Measurements from ENCODE around the gene KCNIP3.
"Not testable (repeated sequence)": the region's sequence is repeated elsewhere in the genome, so short reads cannot be mapped to it uniquely, and the experiment has no call there.

KCNIP3 gene

DNA sequence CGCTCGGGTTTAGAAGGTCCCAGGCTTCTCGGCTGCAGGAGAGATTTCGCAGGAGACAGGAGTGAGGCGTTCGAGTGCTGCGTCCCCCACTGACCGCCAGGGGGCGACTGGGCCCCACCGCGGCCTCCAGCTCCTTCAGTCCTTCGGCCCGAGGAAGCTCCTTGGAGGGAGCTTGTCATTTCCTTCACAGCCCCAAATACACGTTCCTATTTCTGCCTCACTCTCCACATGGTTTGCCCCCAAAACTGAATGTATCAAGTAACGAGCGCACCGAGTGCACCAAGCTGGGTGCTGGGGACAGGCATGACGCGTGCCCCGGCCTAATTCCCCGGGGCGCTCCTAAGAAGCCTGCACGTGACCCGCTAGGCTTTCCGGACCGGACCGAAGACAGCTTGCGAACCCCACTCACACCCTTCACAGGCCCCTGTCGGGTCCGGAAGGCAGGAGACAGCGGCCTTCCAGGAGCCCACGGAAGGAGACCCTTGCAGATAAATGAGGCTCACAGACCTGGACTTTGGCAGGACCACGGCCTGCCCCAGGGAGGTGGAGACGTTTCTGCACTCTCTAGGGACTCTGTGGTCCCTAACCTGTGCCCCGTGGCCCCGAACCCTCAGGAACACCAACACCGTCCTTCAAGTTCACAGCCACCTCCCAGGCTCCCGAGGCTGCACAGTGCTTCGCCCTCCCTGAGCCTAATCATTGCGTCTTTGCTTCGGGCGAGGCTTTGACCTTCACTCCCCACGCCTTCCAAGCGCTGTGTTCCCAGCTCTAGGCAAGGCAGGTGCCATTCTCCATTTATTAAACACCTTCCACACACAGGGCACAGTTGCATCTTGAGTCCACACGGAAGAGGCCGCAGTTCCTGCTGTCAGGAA is 92.3 kb downstream of the KCNIP3 start:
- DNase-seq = no peak

DNA sequence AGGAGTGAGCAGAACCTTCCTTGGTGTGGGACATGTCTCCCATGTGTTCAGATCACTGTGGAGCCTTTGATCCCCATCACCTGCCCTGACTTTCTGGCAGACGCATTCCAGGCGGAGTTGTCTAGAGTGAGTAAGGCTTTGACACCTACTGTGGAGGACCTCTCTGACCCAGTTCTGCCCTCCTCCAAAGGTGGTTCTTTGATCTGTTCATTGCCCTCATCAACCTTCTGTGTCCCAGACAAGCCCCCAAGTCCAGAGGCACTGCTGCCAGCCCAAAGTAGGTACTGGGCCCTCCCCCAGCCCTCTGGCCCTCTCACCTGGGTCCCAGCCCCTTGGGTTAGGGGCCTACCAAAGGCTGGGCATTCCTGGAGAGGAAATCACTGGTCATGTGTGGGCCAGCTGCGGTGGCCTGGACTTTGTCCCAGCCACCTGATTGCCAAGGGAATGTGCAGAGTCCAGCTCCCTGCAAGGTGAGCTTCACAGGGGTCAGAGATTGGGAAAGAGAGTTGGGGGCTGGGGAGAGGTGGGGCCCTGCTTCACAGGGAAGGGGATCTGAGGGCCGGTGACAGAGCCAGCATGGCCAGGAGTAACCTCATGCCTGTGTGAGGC is 93.2 kb downstream of the KCNIP3 start:
- no peak for DNase-seq

DNA sequence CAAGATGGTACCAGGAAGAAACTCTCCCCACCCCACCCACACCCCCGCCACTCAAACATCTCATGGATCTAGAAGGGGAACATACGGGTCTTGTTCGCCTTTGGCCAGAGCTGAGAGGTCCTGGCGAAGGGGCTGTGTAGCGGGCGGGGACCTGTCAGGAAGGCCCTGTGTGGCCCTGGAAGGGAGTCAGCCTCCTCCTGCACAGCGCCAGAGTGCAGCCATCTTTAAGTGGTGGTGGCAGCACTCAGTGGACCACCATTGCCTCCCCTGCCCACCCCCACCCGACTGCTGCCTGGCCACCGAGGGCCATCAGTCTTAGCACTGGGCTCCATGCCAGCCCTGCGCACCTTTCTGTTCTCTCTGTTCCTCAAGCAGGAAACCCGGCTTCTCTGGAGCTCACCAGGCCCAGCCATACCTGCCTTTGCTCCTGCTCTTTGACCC is 93.8 kb downstream of the KCNIP3 start:
- DNase-seq = no peak

DNA sequence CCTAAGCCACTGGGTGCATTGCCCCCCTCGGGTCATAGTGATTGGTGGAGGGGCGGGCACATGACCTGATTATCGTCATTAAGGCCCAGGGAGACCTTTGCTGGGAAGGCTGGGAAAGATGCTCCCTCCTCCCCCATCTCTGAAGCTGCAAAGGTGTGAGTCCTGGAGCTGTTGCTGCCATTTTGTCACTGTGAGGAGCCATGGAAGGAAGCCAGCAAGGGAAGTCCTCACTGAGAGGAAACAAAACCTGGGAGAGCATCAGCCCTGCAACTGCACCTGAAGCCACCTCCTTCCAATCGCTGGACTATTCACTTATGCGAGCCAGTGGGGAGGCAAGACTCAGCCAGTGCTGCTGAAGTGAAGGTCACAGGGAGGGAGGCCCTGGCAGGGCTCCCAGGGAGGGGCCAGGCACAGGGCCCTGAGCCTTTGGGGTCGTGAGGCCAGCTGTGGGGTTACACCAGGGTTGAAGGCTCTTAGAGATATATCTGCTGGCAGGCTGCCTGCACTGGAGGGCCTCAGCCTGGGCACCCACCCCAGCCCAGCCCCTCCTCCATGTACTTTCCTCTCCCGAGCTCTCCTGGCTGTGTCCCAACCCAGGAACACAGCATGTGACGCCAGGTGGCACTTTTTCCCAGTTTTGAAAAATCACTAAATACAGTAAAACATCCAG is 94.6 kb downstream of the KCNIP3 start:
- DNase-seq = no peak

DNA sequence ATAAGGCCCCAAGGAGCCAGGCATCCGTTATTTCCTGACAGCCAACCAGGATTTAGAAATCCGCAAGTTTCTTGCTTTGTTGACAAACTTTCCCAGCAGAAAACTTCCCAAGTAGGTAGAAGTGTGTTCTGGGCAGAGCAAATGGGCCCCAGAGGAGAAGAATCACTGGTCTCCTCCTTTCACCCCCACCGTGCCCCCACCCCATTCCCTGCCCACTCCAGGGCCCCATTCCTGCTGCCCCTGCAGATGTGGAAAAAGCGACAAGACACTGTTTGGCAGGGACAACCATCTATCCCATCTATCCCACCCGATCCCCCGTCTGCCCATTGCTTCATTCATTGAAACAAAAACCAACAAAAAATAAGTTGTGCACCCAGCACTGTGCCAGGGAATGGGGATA is 95.2 kb downstream of the KCNIP3 start:
- no peak for DNase-seq

DNA sequence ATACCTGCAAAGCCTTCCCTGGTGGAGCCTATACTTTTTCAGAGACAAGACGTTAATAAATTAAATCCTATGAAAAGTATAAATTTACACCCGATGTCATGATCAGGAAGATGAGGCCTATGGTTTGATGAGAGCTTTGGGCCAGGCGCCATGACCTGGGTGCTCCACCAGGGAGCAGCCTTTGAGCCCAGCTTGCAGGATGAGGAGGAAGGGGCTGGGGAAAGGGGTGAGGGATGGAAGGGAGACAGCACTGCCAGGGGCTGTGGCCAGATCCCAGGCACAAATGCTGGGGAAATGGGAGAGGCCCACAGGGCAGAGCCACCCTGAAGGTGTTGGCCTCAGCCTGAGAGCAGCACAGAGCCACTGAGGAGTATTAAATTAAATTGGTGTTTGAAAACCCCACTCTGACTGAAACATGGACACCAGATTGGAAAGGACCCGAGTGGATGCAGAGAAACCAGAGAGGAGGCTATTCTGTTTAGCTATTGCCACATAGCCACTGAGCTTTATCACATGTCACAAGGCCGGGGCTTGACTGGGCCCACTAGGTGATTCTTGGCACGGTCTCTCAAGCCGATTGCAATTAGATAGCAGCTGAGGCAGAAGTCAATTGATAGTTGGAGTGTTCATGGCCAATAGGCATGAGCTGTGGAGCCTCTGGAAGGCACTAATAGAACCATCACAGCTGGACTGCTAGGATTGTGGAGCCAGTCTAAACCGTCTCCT is 95.7 kb downstream of the KCNIP3 start:
- DNase-seq = no peak

DNA sequence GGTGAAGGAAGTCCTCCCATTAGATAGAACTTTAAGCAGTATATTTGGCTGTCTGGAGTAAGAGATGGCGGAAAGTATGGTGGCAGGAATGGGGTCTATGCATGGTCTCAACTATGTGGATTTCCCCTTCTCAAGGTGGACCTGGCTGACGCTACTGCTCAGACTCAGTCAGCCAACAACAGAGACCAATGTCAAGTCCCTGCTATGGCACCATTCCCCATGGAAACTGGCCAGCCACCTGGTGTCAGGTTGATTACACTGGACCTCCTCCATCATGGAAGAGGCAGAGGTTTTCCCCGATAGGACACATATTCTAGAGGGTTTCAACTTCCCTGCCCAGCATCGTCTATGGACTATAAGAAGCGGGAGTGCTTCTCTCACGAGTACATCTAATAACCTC is 96.8 kb downstream of the KCNIP3 start:
- no peak for DNase-seq

DNA sequence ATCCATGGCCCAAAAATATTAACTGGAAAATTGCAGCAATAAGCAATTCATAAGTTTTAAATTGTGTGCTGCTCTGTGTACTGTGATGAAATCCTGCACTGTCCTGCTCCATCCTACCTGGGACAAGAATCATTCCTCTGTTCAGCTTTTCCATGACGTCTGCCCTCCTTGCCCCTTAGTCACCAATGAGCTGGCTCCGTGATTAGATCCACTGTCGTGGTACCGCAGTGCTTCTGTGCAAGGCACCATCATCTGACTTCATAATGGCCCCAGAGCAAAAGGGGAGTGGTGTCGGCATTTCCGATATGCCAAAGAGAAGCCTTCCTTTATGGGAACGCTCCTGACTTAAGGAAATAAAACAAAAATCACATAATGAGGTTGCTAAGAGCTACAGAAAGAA is 101.9 kb downstream of the KCNIP3 start:
- DNase-seq = no peak

DNA sequence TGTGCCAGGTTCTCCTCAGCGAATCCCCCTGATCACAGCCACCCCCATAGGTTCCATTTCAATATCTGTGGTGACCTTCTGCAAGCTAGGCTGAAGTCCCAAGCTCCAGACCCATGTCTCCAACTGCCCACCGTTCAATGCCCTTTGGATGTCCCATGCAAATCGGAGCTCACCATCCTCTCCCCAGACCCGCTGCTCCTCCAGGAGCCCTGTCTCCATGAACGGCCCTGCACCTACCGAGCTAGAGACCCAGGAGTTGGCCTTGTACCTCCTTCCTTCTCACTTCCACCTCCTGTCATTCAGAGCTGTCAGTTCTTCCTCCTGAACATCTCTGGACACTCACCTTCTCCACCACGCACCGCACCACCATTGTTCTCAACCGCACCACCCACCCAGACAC is 104.3 kb downstream of the KCNIP3 start:
- no peak for DNase-seq

DNA sequence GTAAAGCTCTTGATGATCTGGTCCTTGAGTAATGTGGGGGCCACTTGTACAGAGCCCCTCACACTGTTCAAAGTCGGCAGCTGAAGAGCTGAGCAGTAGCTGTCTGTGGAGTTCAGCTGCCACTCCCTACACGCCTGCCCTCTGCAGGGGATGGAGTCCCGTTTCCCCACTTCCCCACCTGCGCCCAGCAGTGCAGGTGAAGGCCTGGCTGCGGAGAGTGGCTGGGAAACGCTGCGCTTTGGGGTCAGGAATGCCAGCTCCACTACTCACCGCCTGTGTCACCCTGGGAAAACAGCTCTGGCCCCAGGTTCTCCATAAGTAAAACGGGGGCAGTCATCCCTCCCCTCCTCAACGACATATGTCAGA is 104.8 kb downstream of the KCNIP3 start:
- DNase-seq = peak in 1 of 2 experiments; percentile 58

DNA sequence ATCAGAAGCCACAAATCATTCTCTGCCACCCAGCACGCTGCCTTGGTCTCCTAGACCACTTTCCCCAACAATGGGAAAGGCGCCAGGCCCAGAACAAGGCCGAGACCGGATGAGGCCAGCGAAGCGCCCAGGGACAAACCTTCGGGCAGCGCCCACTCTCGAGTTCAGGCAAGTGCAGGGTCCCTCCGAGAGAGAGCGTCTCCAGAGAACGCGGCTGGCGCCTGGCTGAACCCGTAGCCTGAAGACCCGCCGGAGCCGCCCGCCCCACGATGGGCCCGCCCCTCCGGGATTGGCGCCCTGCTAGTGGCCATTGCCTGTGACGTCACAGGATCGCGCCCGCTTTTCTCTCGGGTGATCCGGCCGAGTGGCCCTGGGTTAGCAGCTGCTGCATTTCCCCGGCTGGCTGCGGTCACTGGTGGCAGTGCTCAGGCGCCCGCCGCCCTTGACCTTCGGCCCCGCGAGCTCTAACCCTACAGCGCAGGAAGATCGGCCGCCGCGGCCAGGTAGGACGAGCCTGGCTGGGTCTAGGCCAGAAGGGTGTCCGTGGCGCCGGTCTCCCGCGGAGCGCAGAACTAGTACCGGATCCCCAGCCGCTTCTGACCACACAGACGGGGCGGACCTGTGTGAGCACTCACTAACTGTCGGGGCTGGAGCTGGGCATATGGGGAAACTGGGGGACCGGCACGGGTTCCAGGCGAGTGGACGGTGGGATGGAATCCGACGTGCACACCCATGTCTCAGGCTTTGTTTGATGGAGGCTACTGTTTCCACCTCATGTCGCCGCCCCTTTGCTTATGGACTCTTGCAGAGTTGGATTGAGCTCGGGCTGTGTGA is 105.4 kb downstream of the KCNIP3 start, which contains the start of gene FAHD2A:
Gene FAHD2A, plus strand, starts transcription at position 339 of the 834 bp plus-strand sequence. CDS start 2,851 bp downstream, outside the sequence.
- peak; percentile 77 to 78 for DNase-seq

DNA sequence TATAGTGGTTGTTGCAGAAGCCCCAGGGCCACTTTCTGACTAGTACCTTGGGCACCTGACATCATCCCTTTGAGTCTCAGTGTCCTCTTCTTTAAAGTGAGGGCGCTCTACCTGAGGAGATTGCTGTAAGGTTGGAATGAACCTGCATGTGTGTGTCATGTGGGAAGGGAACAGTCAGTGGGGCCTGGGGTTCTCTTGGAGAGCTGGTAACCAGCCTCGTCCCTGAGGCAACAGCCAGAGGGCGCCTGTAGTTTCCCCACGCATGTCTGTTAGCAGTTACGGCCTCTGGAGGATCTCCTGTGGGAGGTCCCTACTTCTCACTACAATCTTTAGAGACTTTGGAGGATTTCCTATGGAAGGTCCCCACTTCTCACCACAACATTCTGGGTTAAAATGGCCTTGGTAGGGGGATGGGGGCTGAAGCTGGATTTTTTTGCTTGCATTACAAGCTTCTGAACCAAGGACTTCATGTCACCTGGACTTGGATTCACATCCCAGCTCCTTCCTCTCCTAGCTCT is 106.1 kb downstream of the KCNIP3 start:
- DNase-seq = not testable (repeated sequence)

DNA sequence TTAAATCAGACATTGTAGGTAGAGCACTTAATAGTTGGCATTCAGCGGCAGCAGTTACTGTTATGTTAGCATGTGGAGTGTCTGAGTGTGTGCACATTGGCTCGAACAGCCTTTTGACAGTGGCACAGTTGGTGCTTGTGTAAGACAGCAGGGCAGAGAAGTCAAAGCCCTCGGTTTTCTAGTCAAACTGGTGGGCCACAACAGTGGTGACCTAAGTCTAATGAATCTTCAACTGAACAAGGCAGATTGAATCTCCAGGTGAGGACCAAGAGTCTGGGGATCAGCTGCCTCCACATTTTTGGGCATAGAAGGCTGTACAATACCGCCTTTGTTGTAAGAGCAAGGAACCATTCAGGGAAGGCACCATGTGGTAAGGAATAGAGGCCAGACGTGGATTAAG is 106.7 kb downstream of the KCNIP3 start:
- not testable (repeated sequence) for DNase-seq

DNA sequence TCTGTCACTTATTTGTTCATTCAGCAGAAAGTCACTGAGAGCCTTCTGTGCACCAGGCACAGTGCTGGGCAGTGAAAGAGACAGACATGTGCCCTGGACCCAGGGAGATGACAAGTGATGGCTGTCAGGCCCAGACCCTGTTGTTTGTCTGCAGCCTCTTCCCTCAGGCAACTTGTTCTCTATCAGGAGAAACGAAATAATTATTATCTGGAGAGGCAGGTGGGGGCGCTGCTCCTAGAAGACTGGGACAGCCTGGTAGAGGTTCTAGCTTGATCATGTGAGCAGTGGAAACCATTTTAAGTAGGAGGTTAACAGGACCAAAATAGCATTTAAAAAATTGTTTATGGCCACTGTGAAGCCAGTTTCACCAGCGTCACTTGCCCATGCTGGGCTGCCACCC is 107.5 kb downstream of the KCNIP3 start:
- not testable (repeated sequence) for DNase-seq

DNA sequence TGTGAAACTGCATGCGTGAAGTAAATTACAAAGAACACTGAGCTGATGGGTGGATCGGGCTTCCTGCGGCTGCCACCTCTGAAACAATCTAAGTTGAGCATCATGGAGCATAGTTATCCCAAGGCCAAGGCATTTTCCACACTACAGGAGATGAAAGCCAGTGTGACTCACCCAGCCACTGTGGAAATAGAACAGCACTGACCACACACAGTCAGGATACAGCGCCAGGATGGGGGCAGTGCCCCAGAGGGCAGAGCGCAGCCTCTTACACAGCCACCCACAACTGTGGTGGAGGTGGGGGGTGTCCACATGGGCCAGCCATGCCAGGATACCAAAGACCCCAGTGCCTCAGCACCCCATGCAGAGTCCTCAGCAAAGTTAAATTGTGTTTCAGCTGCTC is 114.1 kb downstream of the KCNIP3 start:
- not testable (repeated sequence) for DNase-seq

DNA sequence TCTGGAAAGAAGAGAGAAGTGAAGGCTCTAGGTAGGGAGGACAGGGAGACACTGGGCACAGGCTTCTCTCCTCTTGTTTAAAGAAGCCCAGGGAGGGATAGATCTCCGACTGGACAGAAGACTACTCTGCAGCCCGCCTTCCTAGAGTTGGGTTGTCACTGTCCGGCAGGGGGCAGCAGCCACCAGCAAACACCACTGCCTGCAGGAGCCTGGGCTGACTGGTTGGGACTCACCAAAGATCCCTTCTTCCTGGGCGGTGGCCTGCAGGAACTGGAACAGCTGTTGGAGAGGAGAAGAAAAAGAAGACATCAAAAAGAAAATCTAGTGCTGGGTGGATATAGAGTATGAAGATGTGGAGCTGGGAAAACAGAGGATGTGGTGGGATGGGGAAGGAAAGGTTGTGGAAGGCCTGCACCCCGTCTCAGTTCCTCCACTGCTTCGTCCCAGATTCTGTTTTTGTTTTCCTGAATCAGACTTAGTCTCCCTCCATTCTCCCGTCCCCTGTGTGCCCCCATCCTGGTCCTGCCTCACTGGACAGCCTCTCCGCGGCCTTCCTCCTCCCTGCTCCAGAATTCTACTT is 117.0 kb downstream of the KCNIP3 start:
- peak; percentile 26 to 61 for DNase-seq

DNA sequence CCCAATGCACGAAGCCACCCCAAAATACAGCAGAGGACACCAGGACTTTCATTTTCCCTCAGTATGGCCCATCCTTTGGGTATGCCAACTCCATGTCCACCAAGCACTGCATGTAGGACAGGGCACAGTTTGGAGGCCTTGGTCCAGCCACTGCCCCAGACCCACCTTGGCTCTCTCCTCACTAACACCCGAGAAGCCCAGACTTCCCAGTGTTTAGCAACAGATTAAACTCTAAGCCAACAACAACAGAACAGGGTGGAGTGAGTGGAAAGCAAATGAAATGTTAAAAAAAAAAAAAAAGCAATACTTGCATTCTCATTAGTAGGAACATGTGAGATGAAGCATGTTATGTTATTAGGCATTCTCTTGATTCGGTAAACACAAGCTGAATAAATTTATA is 118.0 kb downstream of the KCNIP3 start:
- DNase-seq = not testable (repeated sequence)

DNA sequence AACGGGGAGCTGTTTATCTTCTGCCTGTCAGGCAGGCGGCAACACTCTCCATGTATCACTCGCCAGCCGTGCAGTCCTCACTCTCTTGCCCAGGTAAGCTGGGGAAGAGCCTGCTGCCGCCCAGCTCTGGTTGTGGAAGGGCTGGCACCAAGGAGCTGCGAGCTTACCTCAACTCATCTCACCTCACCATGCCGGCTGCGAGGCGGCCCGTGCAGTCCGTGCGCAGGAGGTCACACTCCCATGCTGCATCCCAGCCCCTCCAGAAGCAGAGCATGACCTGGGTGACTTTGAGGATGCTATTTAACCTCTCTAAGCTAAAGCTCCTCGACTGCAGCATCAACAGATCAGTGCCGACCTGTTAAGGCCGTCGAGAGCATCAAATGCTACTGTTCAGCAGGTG is 118.4 kb downstream of the KCNIP3 start:
- DNase-seq = not testable (repeated sequence)

DNA sequence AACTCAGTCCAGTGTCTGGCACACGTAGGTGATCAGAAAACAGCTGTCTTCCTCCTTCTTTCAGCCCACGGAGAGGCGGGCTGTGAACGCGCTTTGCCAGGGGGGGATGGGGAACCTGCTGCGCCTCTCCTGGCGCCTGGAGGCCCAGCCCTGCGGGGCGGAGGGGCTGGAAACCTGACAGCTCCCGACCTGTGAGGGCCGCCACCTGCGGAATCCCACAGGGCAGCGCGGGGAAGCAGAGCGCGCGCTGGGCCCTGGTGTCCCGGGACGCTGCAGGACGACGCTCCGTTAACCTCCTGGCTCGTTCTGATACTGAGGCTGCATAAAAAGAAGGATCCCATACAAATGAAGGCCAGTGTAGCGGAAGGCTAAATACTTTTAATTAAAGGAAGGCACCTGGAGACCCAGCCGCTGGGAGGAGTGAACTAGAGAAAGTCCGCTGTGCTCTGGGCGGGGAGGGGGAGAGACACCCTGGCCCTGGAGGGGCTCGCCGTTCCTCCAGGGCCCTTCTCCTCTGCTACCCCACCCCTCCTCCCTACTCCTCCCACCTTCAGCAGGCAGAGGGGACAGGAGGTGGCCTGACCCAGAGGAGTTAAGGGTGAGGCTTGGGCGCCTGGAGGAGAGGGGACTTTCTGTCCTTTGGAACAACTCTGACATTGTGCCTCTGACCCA is 130.2 kb downstream of the KCNIP3 start:
- DNase-seq = not testable (repeated sequence)

DNA sequence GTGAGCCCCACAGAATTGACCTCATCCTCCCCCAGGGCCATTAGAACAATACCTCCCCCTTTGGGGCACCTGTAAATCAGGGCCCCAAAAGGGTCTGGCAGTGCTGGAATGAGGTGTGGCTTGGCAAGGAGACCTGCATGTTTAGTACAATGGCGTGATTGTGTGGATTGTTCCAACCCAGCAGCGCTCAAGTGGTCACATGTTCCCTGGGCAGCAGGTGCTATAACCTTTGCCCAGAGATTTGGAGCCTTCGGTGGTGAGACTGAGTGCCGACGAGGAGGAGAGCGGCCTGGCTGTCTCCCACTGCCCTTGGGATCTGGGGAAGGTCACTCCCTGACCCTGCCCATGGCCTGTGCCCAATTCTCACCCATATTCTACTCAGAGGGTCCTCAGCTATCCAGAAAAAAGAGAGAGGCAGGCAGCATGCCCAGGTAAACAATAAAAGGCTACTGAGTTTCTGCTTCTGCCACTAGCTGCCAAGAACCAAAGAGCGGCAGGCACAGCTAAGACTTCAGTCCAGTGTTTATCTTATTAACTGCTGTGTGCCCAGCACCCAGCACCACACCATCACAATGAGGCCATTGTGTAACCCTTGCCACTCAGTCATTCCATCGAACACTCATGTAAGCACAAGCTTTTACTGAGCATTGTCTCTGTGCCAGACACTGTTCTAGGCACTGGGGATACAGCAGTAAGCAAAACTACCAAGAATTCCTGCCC is 132.8 kb downstream of the KCNIP3 start:
- not testable (repeated sequence) for DNase-seq
